ENCODE results near the gene HECW1. TPM values are rescaled to one million over a fixed set of nuclear protein-coding genes. Genes with fewer than 3 reads are reported as not detected.

HECW1 gene
- total RNA-seq (2022; extraction: Qiagen RNA extraction) = 11.6 to 17.2 TPM (median 15.1 TPM) in 5 replicates

DNA sequence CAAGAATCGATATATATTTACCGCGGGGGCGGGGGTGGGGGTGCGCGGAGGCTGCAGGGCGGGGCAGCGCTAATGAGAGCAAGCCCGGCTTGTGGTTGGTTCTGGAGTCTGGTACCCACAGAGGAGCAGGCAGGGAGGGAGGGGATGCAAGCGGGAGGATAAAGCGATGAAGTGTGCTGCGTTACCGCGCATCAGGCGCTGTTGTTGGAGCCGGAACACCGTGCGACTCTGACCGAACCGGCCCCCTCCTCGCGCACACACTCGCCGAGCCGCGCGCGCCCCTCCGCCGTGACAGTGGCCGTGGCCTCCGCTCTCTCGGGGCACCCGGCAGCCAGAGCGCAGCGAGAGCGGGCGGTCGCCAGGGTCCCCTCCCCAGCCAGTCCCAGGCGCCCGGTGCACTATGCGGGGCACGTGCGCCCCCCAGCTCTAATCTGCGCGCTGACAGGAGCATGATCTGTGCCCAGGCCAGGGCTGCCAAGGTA, at the start of gene HECW1:
TSS of gene HECW1 (plus strand) at position 189 of the 482 bp plus-strand sequence. CDS start 131,259 bp downstream, outside the sequence.

DNA sequence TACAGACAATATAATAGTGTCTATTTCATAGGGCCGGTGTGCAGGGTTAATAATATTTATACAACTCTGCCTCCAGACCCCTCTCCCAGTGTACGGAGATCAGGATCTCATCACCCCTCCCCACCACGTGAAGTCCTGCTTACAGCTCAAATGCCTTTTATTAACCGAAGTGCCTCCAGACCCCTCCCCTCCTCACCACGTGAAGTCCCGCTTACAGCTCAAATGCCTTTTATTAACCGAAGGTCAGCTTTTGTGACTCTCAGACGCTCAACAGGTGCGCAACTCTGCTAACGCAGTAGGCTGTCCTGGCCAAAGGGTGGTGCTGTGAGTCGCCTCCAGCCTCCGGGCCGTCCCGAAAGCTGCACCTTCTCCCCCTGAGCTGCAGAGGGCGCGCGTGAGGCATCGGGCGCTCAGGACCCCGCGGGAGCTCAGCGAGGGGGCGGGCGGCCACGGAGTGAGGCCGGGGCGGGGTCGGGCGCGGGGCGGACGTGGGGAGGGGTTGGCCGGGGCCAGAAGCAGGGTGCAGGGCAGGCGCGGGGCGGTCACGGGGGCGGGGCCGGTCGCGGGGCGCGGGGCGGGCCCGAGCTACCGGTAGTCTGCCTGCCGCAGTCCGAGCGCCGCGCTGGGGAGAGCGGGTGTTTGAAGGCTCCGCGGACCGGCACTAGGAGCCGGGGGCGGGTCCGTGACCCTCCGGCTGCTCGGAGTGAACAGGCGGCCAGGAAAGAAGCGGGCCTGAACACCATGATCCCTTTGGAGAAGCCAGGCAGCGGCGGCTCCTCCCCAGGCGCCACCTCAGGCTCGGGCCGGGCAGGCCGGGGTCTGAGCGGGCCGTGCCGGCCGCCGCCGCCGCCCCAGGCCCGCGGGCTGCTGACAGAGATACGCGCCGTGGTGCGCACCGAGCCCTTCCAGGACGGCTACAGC, 470.3 kb downstream of the HECW1 start, which contains the start of gene STK17A:
TSS of gene STK17A (plus strand) at position 606 of the 921 bp plus-strand sequence. CDS start at position 742, 136 bp downstream.

Other genes starting within 250 kb of the HECW1 start
- 1.1 to 2.8 TPM (median 2.0 TPM) in 5 replicates for gene C7orf25, start 200.6 kb upstream of the HECW1 start, total RNA-seq (2022; extraction: Qiagen RNA extraction)
- gene PSMA2, start 180.5 kb upstream of the HECW1 start, total RNA-seq (2022; extraction: Qiagen RNA extraction) = 193 to 203 TPM (median 199 TPM) in 5 replicates
- gene MRPL32, start 180.3 kb upstream of the HECW1 start, total RNA-seq (2022; extraction: Qiagen RNA extraction) = 64.4 to 81.4 TPM (median 74.9 TPM) in 5 replicates